ENCODE results near the gene TP73. TPM values are rescaled to one million over a fixed set of nuclear protein-coding genes. Genes with fewer than 3 reads are reported as not detected.

The TP73 gene
- 0.14 TPM for total RNA-seq
- long read RNA-seq, result 0 reads

- no peak for ATAC-seq
- no peak for DNase-seq (ENCODE audit: missing footprints)
- intact Hi-C loops (cut with DNase I), result no loop called here
Observed at GRCh38 chr1:3651930-3652547, at the start of gene TP73. Gene TP73 (plus strand): TSS chr1:3652516. CDS start chr1:3682366, 29,850 bp downstream.

- intact Hi-C loops (cut with DNase I), result no loop called here
- no peak for ATAC-seq
- DNase-seq (ENCODE audit: missing footprints), result no peak
Observed at GRCh38 chr1:3603156-3603555, 49.2 kb upstream of the TP73 start.

GRCh38 chr1:3603571-3604467 is 48.5 kb upstream of the TP73 start:
- no peak for ATAC-seq
- DNase-seq (ENCODE audit: missing footprints), result no peak
- intact Hi-C loops (cut with DNase I), result no loop called here

- intact Hi-C loops (cut with DNase I), result no loop called here
- ATAC-seq (no peak), DNase-seq (ENCODE audit: missing footprints) (no peak)
Observed at GRCh38 chr1:3604468-3604974, 47.8 kb upstream of the TP73 start.

- DNase-seq (ENCODE audit: missing footprints), result no peak
- no peak for ATAC-seq
- intact Hi-C loops (cut with DNase I), result no loop called here
Observed at GRCh38 chr1:3604997-3605823, 47.1 kb upstream of the TP73 start.

GRCh38 chr1:3606779-3607702 is 45.3 kb upstream of the TP73 start:
- no peak for DNase-seq (ENCODE audit: missing footprints)
- no peak for ATAC-seq
- intact Hi-C loops (cut with DNase I), result no loop called here

- intact Hi-C loops (cut with DNase I), result no loop called here
- DNase-seq (ENCODE audit: missing footprints) (no peak), ATAC-seq (no peak)
Observed at GRCh38 chr1:3607703-3608065, 44.6 kb upstream of the TP73 start.

GRCh38 chr1:3608154-3608553 is 44.2 kb upstream of the TP73 start:
- intact Hi-C loops (cut with DNase I), result no loop called here
- DNase-seq (ENCODE audit: missing footprints) (no peak), ATAC-seq (no peak)

- ATAC-seq (no peak), DNase-seq (ENCODE audit: missing footprints) (no peak)
- intact Hi-C loops (cut with DNase I), result no loop called here
Observed at GRCh38 chr1:3609016-3609768, 43.1 kb upstream of the TP73 start.

- ATAC-seq, result no peak
- intact Hi-C loops (cut with DNase I), result no loop called here
- no peak for DNase-seq (ENCODE audit: missing footprints)
Observed at GRCh38 chr1:3609769-3610526, 42.4 kb upstream of the TP73 start.

- DNase-seq (ENCODE audit: missing footprints), result no peak
- intact Hi-C loops (cut with DNase I), result no loop called here
- no peak for ATAC-seq
Observed at GRCh38 chr1:3610527-3611169, 41.7 kb upstream of the TP73 start.

GRCh38 chr1:3611170-3612019 is 40.9 kb upstream of the TP73 start, which contains the start of gene MEGF6:
Gene MEGF6 (minus strand): TSS chr1:3611508. CDS start chr1:3611268, 240 bp downstream.
- intact Hi-C loops (cut with DNase I), result no loop called here

GRCh38 chr1:3612123-3612522 is 40.2 kb upstream of the TP73 start:
- no peak for DNase-seq (ENCODE audit: missing footprints)
- ATAC-seq, result no peak
- intact Hi-C loops (cut with DNase I), result no loop called here

More at GRCh38 chr1:3611170-3612019, 40.9 kb upstream of the TP73 start, which contains the start of gene MEGF6:
- ATAC-seq, result peak; percentile 55
- no peak for DNase-seq (ENCODE audit: missing footprints)

- ATAC-seq (no peak), DNase-seq (ENCODE audit: missing footprints) (no peak)
- intact Hi-C loops (cut with DNase I), result no loop called here
Observed at GRCh38 chr1:3614755-3615742, 37.3 kb upstream of the TP73 start.

All from Right ventricle myocardium inferior (tissue), 1 donor.